Measurements from ENCODE around the gene CBX7.
"Not testable (repeated sequence)": the region's sequence is repeated elsewhere in the genome, so short reads cannot be mapped to it uniquely, and the experiment has no call there.

Gene CBX7

DNA sequence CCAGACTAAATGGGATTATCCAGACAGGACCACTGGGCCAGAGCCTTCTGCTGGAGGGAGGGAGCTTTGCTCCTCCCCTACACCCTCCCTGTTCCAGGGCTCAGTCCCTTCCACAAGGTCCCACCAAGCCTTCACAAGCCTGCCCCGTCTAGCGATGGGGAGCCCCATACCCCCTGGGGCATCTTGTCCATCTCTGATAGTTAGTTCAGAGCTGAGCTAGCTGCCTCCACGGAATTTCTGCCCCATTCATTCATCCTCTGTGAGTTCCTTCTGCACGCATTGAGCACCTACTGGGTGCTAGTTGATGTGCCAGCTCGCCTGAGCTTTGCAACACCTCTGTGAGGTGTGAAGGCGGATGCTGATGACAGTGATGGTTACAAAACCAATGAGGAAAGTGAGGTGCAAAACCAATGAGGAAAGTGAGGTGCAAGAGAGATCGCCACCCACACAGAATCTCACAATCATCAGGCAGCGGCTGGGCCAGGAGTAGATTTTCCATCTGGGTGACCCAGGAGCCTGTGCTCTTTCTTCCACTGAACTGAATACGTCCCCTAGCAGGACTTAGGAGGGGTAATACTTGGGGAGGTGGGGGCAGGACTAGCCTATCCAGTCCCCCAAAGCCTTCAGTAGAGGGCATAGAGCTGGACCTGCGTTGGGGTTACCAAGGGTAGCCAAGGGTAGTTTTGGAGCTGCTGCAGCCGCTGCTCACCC is 21.5 kb upstream of the CBX7 start:
- peak; percentile 38 for DNase-seq

DNA sequence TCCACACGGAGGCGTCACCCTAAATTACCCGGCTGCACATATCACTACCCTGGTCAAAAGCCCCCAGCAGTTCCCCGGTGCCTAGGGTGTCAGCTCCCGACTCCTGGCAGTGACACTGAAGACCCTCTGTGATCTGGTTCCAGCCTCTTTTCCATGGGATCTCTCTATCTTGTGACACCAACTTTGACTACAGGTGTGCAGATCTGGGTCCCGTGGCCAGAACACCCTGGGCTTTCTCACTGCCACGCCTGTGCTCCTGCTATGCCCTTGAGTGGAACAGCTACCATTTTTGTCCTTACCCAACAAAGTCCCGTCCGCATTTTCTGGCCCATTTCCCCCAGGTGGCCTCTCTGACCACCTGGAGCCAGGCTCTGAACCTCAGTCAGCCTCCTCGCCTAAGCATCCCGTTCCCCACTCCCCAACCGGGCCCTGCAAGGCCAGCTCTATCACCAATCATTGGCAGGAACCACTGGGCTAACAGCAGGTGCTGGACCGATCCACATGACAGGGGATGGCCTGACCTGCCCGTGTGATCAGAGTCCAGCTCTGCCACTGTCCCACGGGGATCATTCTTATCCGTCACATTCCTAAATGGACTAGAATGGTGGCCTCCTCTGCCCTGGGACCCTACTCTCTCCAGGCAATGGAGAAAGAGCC is 20.7 kb upstream of the CBX7 start:
- no peak for DNase-seq

- DNase-seq = not testable (repeated sequence)
Measured at GRCh38 chr22:39172265-39173049, 20.0 kb upstream of the CBX7 start.

DNA sequence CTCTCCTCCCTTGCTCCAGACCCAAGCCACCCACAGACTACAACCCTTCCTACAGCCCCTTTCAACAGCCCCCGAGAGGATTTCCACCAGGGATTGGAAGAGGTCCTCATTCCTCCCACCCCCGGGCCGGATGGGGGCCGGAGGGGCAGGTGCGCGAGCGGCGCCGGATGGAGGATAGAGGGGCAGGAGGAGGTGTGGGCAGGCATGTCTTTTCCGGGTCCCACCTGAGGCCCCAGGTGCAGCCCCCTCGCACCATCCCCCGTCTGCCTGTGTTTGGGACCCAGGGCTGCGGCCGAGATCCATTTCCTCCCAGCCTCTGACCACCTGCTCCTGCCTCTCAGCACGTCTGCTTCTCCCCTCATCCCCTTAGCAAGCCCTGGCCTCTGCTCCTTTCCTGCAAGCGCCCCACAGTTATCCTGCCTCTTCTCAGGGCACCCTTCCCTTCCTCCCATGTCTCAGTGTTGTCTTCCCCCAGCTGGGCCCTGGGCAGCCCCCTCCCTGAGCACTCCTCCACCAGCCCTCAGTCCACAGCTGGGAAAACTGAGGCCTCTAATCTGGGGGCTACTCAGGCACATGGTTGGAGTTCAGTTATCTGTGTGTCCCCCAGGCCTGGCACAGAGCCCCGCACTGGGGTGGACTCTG is 19.3 kb upstream of the CBX7 start:
- DNase-seq = no peak

GRCh38 chr22:39170825-39171622 is 18.5 kb upstream of the CBX7 start:
- peak; percentile 86 for DNase-seq

DNA sequence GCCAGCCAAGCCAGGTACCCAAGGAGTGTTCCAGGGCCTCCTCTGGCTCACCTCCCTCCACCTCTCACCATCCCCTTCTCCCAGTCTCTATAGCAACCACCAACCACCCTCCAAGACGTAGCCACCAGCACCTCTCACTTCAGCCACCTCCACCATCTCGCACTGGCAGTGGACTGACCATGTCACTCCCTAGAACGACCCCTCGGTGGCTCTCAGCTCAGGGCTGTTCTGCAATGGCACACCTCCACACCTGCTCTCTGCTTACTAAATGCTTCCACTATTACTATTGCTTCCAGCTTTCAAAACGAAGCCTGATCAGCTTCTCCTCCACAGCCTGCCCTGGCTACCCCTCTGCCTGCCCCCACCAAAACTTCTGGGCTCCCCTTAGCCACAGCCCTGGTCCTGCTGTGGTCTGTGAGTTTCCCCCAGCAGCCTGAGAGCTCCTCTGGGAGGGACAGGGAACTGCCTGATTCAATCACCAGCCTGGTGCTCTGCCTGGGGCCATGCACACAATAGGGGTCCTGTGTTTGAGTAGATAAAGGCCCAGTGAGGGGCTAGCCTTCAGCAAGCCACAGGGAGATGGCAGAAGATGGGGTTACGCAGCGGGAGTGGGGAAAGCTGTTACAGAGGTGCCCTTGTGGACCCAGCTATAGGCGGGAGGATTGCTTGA is 17.5 kb upstream of the CBX7 start:
- DNase-seq = no peak

- no peak for DNase-seq
Measured at GRCh38 chr22:39166547-39166946, 14.1 kb upstream of the CBX7 start.

GRCh38 chr22:39156093-39156492 is 3.6 kb upstream of the CBX7 start:
- DNase-seq = not testable (repeated sequence)

GRCh38 chr22:39155421-39155820 is 2.9 kb upstream of the CBX7 start:
- no peak for DNase-seq

GRCh38 chr22:39153220-39153717 is 789 bp upstream of the CBX7 start:
- no peak for DNase-seq

DNA sequence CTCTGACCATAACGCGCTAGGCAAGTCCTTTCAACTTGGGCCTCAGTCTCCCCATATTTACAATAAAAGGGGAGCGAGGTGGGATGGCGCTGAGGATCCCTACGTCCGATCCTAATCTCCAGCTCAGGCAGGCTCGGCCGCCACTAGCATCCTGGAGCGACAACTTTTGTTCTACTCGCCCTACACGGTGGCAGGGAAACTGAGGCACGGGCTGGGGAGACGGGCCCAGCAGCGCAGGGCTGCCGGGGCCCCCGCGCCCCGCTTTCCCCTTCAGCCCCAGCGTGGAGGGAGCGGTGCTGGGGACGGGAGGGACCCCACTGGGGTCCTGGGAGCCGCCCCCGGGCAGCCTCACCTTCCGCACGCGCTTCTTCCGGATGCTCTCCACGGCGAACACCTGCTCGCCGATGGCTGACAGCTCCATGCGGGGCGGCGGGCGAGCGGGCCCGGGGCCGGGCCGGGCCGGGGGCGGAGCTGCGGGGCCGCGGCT is 413 bp downstream of the CBX7 start:
- no peak for DNase-seq

GRCh38 chr22:39151329-39151975 is 1.0 kb downstream of the CBX7 start:
- no peak for DNase-seq

- DNase-seq = no peak
Measured at GRCh38 chr22:39150848-39151215, 1.6 kb downstream of the CBX7 start.

DNA sequence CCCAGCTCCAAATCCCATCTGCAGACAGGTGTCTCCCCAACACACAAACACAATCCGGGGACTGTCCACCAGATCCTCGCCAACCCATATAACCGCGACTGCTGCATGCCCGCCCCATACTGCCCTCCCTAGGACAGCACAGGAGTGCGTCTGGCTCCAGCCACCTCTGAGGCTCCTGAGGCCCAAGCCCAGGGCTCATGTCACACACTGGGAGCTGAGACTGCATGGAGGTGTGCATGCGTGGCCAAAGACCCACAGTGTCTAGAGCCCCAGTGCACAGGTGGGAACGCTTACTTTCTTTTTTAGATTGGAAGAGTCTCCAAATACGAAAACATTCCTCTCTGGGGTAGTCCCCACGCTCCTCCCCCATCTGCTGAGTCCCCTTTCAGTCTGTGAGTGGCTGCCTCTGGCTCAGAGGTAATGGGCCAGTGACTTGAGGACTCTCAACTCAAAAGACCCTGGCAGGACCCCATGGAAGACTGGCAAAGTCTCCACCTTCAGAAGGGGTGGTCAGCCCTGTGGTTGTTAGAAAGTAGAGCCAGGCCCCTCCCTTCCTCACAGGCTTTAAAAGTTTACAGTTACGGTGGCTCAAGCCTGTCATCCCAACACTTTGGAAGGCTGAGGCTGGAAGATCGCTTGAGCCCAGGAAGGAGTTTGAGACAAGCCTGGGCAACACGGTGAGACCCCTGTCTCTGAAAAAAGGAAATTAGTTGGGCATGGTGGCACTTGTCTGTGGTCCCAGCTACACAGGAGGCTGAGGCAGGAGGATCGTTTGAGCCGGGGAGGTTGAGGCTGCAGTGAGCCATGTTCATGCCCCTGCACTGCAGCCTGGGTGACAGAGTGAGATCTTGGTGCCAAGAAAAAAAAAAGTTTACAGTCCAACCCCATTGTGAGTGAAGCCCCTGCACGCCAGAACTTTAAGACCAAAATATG is 2.3 kb downstream of the CBX7 start:
- DNase-seq = no peak

- peak; percentile 77 for DNase-seq
Measured at GRCh38 chr22:39148727-39149535, 3.5 kb downstream of the CBX7 start.

DNA sequence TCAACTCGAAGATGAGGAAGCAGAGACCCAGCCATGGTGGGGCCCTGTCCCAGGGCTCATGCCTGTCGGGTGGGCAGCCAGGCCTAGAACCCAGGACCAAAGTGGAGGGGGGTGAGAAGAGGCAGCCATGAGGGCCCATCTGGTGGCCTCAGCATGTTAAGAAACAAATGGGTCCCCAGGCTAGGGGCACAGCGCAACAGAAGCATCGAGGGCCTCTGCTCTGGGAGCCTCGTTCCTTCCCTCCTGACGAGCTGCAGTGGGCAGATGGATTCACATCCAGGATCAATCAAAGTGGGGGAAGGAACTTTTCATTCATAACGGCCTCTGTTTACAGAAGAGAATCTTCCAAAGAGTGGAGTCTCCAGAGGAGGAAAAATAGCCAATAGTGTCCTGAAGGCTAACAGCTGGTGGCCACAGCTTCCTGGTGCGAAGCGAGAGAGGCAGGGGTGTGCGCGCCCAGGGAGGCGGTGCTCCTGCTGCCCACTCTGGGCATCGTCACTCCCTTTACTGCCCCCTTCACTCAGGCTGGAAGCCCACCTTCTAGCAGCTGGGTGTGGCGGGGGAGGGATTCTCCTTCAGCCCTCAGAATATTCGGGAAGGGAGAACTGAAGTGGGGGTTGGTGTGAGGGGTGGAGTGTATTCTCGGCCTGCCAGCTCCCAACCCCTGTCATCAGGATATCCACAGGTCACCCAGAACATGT is 4.3 kb downstream of the CBX7 start:
- no peak for DNase-seq

DNA sequence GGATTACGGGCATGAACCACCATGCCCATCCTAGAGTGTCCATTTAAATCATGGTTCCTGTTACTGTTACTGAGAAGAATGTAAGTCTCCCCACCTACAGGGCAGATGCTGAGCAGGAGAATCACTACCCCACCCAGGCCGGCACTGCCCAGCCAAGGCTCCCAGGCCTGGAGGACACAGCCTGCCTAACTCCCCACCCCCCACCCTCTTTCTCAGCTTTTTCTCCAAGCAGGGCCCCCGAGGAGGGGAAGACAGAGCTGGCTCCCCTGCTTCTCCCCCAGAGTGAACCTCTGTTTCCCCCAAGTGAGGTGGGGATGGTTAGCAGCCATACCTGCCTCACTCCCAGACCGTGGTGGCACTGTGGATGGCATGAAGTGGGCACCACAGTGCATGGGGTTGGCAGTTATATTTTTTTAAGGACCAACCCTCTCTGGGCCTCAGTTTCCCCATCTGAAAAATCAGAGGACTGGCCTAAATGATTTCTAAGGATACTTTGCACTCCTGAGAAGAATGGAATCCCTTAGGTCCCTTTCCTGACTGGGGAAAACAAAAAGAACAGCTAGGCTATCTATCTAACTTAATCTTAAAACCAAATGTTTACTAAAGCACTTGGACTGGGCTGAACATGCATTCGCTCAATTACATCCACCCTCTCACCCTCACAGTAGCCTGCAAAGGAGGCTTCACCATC is 5.0 kb downstream of the CBX7 start:
- no peak for DNase-seq
